LNCAP (cell line): ENCODE measurements around the gene DDX47.

Source experiments
- TF ChIP-seq, protein P1 (sequence below): fragments of 450-650 bp; IDR thresholded peaks from 2 replicates; pipeline ENCODE4 v1.5.1; 2017; ENCODE audit warnings: mild to moderate bottlenecking

DDX47 gene

DNA sequence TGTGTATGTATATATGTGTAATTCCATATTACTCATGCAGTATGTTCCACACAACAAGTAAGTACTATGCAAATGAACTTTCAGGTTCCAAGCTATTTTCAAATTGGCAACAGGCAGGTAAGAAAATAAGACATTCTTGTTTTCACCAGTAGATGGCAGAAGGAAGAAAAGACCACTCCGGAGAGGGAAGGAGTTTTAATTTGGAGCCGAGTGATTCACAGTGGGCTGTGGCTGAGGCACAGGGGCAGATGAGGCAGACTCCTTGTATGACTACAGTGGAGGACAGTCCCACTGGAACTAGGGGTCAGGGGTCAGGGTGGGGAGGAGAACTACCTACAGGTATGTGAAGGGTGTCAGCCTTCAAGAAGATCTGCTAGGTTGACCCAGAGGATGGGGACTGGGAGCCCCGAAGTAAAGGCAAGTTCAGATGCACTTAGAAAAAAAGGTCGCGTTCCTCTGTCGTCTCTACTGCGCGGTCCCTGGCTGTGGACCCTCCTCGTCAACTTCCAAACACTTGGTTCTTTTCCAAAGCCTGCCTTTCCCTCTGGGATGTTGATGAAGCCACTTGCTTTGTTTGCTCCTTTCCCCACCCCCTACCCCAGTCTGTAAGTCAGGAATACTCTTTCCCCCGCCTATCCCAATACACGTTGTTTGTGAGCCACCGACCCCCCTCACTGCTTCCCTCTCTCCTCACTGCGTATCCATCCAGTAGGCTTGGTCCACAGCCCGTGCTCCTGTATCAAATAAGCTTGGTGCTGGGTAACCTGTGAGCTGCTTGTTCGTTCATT, 24.1 kb downstream of the DDX47 start:
- TF ChIP-seq, protein P1, sequence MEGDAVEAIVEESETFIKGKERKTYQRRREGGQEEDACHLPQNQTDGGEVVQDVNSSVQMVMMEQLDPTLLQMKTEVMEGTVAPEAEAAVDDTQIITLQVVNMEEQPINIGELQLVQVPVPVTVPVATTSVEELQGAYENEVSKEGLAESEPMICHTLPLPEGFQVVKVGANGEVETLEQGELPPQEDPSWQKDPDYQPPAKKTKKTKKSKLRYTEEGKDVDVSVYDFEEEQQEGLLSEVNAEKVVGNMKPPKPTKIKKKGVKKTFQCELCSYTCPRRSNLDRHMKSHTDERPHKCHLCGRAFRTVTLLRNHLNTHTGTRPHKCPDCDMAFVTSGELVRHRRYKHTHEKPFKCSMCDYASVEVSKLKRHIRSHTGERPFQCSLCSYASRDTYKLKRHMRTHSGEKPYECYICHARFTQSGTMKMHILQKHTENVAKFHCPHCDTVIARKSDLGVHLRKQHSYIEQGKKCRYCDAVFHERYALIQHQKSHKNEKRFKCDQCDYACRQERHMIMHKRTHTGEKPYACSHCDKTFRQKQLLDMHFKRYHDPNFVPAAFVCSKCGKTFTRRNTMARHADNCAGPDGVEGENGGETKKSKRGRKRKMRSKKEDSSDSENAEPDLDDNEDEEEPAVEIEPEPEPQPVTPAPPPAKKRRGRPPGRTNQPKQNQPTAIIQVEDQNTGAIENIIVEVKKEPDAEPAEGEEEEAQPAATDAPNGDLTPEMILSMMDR = peak; percentile 70

- TF ChIP-seq, protein P1 = no peak
These were observed 24.6 kb downstream of the DDX47 start for GRCh38 chr12:12837813-12838153.

GRCh38 chr12:12839003-12839395, 25.9 kb downstream of the DDX47 start:
- TF ChIP-seq, protein P1 = no peak

- TF ChIP-seq, protein P1 = no peak
These were observed 26.9 kb downstream of the DDX47 start for GRCh38 chr12:12839873-12840579.

DNA sequence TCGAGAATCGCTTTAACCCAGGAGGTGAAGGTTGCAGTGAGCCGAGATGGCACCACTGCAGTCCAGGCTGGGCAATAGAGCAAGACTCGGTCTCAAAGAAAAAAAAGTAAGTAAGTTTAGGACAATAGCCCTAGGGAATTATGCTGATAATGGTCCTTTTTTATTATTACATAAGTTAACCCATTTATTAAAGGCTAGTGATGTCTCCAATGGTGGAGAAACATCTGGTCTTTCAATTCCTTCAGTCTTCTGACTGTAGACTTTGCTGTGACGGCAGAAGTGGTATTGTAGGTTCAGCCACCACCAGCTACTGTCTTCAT, 27.4 kb downstream of the DDX47 start:
- TF ChIP-seq, protein P1 = no peak

- TF ChIP-seq, protein P1 = no peak
These were observed 32.7 kb downstream of the DDX47 start for GRCh38 chr12:12845794-12846243.

DNA sequence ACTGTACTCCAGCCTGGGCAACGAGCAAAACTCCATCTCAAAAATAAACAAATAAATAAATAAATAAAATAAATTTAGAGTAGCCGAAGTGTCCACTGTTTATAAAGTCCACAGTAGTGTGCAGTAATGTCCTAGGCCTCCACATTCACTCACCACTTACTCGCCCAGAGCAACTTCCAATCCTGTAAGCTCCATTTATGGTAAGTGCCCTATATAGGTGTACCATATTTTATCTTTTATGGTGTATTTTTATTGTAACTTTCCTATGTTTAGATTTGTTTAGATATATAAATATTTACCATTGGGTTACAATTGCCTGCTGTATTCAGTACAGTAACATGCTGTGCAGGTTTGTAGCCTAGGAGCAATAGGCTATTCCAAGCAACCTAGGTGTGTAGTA, 40.3 kb downstream of the DDX47 start:
- TF ChIP-seq, protein P1 = no peak
